ENCODE data around the gene FAM227A. TPM values are rescaled to one million over a fixed set of nuclear protein-coding genes. Genes with fewer than 3 reads are reported as not detected.
"Not testable (repeated sequence)": the region's sequence is repeated elsewhere in the genome, so short reads cannot be mapped to it uniquely, and the experiment has no call there.

The FAM227A gene
- total RNA-seq, 1 donor from 2014 or later, result 10.3 TPM

DNA sequence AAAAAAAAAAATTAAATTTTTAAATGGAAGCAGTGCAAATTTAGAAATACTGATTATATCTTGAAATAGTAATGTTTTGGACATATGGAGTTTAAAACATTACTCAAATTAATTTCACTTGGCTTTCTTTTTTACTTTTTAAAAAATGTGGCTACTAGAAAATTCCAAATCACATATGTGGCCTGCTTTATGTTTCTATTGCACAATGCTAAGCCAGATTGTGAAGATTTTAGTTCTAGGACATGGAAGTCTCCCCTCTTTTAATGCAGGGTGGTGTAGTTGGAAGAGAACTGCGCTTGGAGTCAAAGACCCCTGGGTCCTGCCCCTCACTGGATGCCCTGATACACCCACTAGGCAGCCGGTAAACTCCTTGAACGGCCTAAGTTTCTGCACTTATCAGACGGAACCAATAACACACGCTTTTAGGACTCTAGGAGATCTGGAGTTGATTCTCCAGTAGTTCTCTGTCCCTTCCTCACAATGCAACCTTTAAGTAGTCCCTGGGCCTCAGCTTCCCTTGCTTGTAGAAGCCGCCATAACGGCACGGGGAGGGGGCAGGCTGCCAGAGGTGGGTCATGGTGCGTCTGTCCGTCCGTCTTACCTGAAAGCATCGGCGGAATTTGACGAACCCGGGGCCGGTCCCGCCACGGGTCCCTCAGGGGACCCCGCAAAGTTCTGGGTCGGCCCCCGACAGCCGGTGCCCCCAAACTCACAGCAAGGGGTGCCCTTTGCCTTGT, 505 bp downstream of the FAM227A start:
- Mint-ChIP-seq H3K4me3 (peak overlapping the region; percentile 96), H3K27ac (peak overlapping the region; percentile 99), H3K4me1 (peaks cover 12% of the 10 kb centered on the region), H3K36me3 (peaks cover 4% of the 10 kb centered on the region), H3K9me3 (peaks cover 4% of the 10 kb centered on the region), H3K27me3 (ENCODE audit: low read depth) (no peaks in the 10 kb centered on the region)
- no peak for DNase-seq (ENCODE audit: low spot score in 2 of 2, unreplicated experiment in 2 of 2)
- TF ChIP-seq, protein P1, sequence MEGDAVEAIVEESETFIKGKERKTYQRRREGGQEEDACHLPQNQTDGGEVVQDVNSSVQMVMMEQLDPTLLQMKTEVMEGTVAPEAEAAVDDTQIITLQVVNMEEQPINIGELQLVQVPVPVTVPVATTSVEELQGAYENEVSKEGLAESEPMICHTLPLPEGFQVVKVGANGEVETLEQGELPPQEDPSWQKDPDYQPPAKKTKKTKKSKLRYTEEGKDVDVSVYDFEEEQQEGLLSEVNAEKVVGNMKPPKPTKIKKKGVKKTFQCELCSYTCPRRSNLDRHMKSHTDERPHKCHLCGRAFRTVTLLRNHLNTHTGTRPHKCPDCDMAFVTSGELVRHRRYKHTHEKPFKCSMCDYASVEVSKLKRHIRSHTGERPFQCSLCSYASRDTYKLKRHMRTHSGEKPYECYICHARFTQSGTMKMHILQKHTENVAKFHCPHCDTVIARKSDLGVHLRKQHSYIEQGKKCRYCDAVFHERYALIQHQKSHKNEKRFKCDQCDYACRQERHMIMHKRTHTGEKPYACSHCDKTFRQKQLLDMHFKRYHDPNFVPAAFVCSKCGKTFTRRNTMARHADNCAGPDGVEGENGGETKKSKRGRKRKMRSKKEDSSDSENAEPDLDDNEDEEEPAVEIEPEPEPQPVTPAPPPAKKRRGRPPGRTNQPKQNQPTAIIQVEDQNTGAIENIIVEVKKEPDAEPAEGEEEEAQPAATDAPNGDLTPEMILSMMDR (IDR thresholded peaks at IDR 0.05; ENCODE audit: unreplicated experiment), result no peak

DNA sequence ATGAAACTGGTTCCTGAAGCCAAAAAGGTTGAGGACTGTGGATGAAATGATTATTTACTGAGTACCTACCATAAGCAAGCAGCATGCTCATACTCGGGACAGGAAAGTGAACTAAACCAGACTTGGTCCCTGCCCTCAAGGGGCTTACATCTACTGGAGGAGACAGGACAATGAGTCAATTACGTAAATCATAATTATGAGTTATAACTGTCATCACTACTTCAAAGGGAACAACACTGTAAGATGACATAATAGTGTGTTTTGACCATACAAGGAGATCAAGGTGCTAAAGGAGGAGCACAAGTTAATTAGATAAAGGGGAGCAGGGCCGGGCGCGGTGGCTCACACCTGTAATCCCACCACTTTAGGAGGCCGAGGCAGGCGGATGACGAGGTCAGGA, 2.5 kb downstream of the FAM227A start:
- Mint-ChIP-seq H3K36me3 (peaks cover 11% of the 10 kb centered on the region), H3K27ac (no peak overlapping the region), H3K4me3 (peak overlapping the region; percentile 35), H3K4me1 (peaks cover 12% of the 10 kb centered on the region), H3K9me3 (peaks cover 4% of the 10 kb centered on the region), H3K27me3 (ENCODE audit: low read depth) (no peaks in the 10 kb centered on the region)
- DNase-seq (ENCODE audit: low spot score in 2 of 2, unreplicated experiment in 2 of 2), result no peak
- TF ChIP-seq, protein P1 (IDR thresholded peaks at IDR 0.05; ENCODE audit: unreplicated experiment), result no peak

DNA sequence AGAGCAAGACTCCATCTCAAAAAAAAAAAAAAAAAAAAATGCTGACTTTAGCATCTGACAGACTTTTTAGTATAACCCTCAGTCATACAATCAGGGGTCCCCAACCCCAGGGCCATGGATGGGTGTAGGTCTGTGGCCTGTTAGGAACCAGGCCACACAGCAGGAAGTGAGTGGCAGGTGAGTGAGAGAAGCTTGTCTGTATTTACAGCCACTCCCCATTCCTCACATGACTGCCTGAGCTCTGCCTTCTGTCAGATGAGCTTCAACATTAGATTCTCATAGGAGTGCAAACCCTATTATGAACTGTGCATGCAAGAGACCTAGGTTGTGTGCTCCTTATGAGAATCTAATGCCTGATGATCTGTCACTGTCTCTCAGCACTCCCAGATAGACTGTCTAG, 3.3 kb downstream of the FAM227A start:
- DNase-seq (ENCODE audit: low spot score in 2 of 2, unreplicated experiment in 2 of 2), result no peak
- H3K9me3 Mint-ChIP-seq, result peaks cover 4% of the 10 kb centered on the region
- TF ChIP-seq, protein P1 (IDR thresholded peaks at IDR 0.05; ENCODE audit: unreplicated experiment), result no peak
- H3K27me3 Mint-ChIP-seq (ENCODE audit: low read depth), result no peaks in the 10 kb centered on the region
- no peak overlapping the region for H3K27ac Mint-ChIP-seq
- peaks cover 11% of the 10 kb centered on the region for H3K4me1 Mint-ChIP-seq
- peaks cover 13% of the 10 kb centered on the region for H3K36me3 Mint-ChIP-seq
- H3K4me3 Mint-ChIP-seq, result no peak overlapping the region

DNA sequence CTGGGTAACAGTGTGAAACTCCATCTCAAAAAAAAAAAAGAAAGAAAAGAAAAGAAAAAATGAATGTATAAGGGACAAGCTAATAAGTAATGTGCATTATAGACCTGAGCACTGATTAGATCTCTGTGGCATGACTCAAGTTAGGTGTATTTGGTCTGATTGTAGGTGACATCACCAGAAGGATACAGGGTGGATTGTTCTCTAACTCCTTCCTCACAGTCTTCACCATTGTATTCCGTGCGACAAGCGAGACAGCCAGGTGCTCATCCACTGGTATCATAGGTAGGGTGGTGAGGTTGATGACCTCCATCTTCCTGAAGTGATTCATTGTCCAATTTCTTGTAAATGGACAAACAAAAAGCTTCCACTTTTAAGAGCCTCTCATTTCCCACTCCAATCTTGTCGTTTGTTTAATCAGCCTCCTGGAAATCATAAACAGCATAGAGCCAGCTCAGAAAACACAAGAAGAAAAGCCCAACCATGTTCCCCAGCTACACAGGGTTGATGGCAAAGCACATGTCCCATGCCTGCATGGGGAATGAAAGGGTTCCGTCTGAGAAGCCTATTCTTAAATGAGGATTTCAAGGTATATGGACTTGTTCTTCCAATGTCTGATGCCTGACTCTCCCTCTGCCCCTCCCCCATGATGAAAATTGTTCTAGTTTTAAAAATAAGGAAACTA, 6.2 kb downstream of the FAM227A start:
- Mint-ChIP-seq H3K36me3 (peaks cover 23% of the 10 kb centered on the region), H3K4me3 (no peak overlapping the region), H3K9me3 (peaks cover 4% of the 10 kb centered on the region), H3K27ac (no peak overlapping the region), H3K27me3 (ENCODE audit: low read depth) (no peaks in the 10 kb centered on the region), H3K4me1 (no peaks in the 10 kb centered on the region)
- TF ChIP-seq, protein P1 (IDR thresholded peaks at IDR 0.05; ENCODE audit: unreplicated experiment), result no peak
- no peak for DNase-seq (ENCODE audit: low spot score in 2 of 2, unreplicated experiment in 2 of 2)

DNA sequence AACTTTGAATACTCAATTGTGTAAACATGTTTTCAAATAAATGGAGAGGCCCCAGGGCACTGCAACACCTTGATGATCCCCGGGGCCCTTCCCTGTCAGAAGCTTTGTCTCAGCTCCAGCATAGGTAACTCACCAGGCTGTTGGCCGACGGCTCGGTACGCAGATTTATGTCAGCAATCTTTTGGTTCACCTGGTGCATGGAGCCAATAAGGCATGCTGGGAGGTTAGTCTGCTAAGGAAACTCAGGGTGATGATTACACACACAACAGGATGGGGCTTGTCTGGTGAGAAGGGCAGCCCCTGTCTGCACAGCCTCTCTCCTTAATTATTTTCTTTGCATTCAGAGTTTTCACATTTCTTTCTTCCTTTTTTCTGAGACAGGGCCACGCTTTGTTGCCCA, 10.8 kb downstream of the FAM227A start:
- TF ChIP-seq, protein P1 (IDR thresholded peaks at IDR 0.05; ENCODE audit: unreplicated experiment), result no peak
- no peak for DNase-seq (ENCODE audit: low spot score in 2 of 2, unreplicated experiment in 2 of 2)
- Mint-ChIP-seq H3K4me1 (no peaks in the 10 kb centered on the region), H3K27me3 (ENCODE audit: low read depth) (no peaks in the 10 kb centered on the region), H3K9me3 (no peaks in the 10 kb centered on the region), H3K36me3 (peaks cover 40% of the 10 kb centered on the region), H3K4me3 (no peak overlapping the region), H3K27ac (no peak overlapping the region)

DNA sequence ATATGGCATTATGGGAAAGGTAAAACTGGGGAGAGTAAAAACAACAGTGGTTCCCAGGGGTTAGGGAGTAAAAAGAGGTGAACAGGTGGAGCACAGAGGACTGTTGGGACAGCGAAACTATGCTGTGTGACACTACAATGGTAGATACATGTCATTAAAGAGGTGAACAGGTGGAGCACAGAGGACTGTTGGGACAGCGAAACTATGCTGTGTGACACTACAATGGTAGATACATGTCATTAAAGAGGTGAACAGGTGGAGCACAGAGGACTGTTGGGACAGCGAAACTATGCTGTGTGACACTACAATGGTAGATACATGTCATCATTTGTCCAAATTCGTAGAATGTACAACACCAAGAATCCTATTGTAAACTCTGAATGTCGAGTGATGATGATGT, 11.9 kb downstream of the FAM227A start:
- not testable (repeated sequence) for H3K27me3 Mint-ChIP-seq (ENCODE audit: low read depth); H3K4me1 Mint-ChIP-seq; H3K4me3 Mint-ChIP-seq; DNase-seq (ENCODE audit: low spot score in 2 of 2, unreplicated experiment in 2 of 2); H3K27ac Mint-ChIP-seq; H3K9me3 Mint-ChIP-seq
- peaks cover 39% of the 10 kb centered on the region for H3K36me3 Mint-ChIP-seq
